ENCODE data around the gene CDC42BPB. TPM values are rescaled to one million over a fixed set of nuclear protein-coding genes. Genes with fewer than 3 reads are reported as not detected.

Gene CDC42BPB
- total RNA-seq, 4 donors from 2014 or later = 90.7 to 153 (median 101) TPM

GRCh38 chr14:102983496-102983895, 73.9 kb downstream of the CDC42BPB start:
- Histone ChIP-seq H3K27ac (no peak overlapping the region), H3K4me1 (no peaks in the 10 kb centered on the region), H3K9me3 (no peaks in the 10 kb centered on the region), H3K36me3 (peaks cover 24 to 37% of the 10 kb centered on the region in 2 donors), H3K27me3 (no peaks in the 10 kb centered on the region), H3K4me3 (replicated peaks in 1 of 3) (no peak overlapping the region)
- 96 to 97% methylated on average over 14 of the region's 14 CpGs for WGBS, 2 donors
- TF ChIP-seq POLR2A (IDR thresholded peaks at IDR 0.05) = no peak
- DNase-seq = no peak
- intact Hi-C loops (cut with DNase I) = no loop called here

GRCh38 chr14:102982852-102983470, 74.4 kb downstream of the CDC42BPB start:
- intact Hi-C loops (cut with DNase I) = no loop called here
- H3K36me3 ChIP-seq = peaks cover 24 to 37% of the 10 kb centered on the region in 2 donors
- H3K27ac ChIP-seq = no peak overlapping the region
- TF ChIP-seq CTCF (IDR thresholded peaks at IDR 0.05) (no peak), POLR2A (IDR thresholded peaks at IDR 0.05) (no peak)
- no peaks in the 10 kb centered on the region for H3K9me3 ChIP-seq
- no peak for DNase-seq
- no peaks in the 10 kb centered on the region for H3K4me1 ChIP-seq
- no peak overlapping the region for H3K4me3 ChIP-seq (replicated peaks in 1 of 3)
- 84 to 94% methylated on average over 15 of the region's 15 CpGs for WGBS, 2 donors
- H3K27me3 ChIP-seq = no peaks in the 10 kb centered on the region

- Histone ChIP-seq H3K4me1 (no peaks in the 10 kb centered on the region), H3K9me3 (no peaks in the 10 kb centered on the region), H3K4me3 (replicated peaks in 1 of 3) (no peak overlapping the region), H3K36me3 (peaks cover 31 to 56% of the 10 kb centered on the region in 2 donors), H3K27me3 (no peaks in the 10 kb centered on the region), H3K27ac (no peak overlapping the region)
- intact Hi-C loops (cut with DNase I) = no loop called here
- no peak for TF ChIP-seq CTCF (IDR thresholded peaks at IDR 0.05)
- no peak for TF ChIP-seq POLR2A (IDR thresholded peaks at IDR 0.05)
- 93 to 96% methylated on average over 8 of the region's 8 CpGs for WGBS, 2 donors
- DNase-seq = no peak
Observed at GRCh38 chr14:102980409-102980810, 76.9 kb downstream of the CDC42BPB start.

- H3K27ac ChIP-seq = no peak overlapping the region
- H3K36me3 ChIP-seq = peaks cover 26 to 57% of the 10 kb centered on the region in 2 donors
- no peak for TF ChIP-seq POLR2A (IDR thresholded peaks at IDR 0.05)
- no peak for TF ChIP-seq CTCF (IDR thresholded peaks at IDR 0.05)
- 92 to 94% methylated on average over 8 to 9 of the region's 9 CpGs for WGBS, 2 donors
- no peak for DNase-seq
- no peak overlapping the region for H3K4me3 ChIP-seq (replicated peaks in 1 of 3)
- no peaks in the 10 kb centered on the region for H3K27me3 ChIP-seq
- intact Hi-C loops (cut with DNase I) = no loop called here
- no peaks in the 10 kb centered on the region for H3K4me1 ChIP-seq
- H3K9me3 ChIP-seq = no peaks in the 10 kb centered on the region
Observed at GRCh38 chr14:102979406-102979805, 77.9 kb downstream of the CDC42BPB start.

- Histone ChIP-seq H3K27me3 (no peaks in the 10 kb centered on the region), H3K4me3 (replicated peaks in 1 of 3) (no peak overlapping the region), H3K9me3 (no peaks in the 10 kb centered on the region), H3K27ac (no peak overlapping the region), H3K36me3 (peaks cover 35 to 59% of the 10 kb centered on the region in 2 donors), H3K4me1 (no peaks in the 10 kb centered on the region)
- no peak for TF ChIP-seq POLR2A (IDR thresholded peaks at IDR 0.05)
- no peak for TF ChIP-seq CTCF (IDR thresholded peaks at IDR 0.05)
- intact Hi-C loops (cut with DNase I) = no loop called here
- no peak for DNase-seq
- 94 to 95% methylated on average over 8 of the region's 8 CpGs for WGBS, 2 donors
Observed at GRCh38 chr14:102977475-102977874, 79.9 kb downstream of the CDC42BPB start.
